ENCODE results near the gene MSH2.
"Not testable (repeated sequence)": the region's sequence is repeated elsewhere in the genome, so short reads cannot be mapped to it uniquely, and the experiment has no call there.

Gene MSH2

DNA sequence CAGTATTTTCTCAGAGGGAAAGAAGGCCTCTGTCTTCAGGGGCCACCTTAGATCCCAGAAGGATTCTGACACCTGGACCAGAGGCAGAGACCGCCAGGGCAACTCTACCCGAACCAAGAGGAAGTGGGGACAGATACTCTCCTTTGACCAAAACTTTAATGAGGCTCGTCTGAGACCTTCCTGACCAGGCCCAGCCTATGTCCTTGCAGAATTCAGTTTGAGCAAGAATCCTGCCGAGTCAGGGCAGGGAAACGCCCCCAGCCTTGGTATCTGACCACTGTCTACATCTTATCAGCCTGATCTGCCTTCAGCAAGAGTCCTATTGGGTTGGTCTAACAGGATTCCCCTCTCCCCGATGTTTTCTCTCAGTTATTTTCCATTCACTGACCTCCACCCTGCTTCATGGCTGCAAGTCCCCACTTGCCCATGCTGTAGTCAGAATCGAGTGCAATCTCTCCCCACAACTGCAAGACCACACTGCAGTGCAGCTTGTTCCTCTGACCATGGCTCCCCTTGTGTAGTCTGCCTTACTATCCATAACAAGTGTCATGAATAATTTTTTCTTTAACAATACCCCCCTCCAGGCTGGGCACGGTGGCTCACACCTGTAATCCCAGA, 95.0 kb downstream of the MSH2 start:
- DNase-seq: no peak
- Mint-ChIP-seq H3K27ac (no peak overlapping the region), H3K36me3 (ENCODE audit: low read depth) (peaks cover 47% of the 10 kb centered on the region), H3K9me3 (peaks cover 61% of the 10 kb centered on the region), H3K27me3 (ENCODE audit: low read depth, poor library complexity) (no peaks in the 10 kb centered on the region), H3K4me3 (no peak overlapping the region), H3K4me1 (no peaks in the 10 kb centered on the region)
- TF ChIP-seq, protein P1, sequence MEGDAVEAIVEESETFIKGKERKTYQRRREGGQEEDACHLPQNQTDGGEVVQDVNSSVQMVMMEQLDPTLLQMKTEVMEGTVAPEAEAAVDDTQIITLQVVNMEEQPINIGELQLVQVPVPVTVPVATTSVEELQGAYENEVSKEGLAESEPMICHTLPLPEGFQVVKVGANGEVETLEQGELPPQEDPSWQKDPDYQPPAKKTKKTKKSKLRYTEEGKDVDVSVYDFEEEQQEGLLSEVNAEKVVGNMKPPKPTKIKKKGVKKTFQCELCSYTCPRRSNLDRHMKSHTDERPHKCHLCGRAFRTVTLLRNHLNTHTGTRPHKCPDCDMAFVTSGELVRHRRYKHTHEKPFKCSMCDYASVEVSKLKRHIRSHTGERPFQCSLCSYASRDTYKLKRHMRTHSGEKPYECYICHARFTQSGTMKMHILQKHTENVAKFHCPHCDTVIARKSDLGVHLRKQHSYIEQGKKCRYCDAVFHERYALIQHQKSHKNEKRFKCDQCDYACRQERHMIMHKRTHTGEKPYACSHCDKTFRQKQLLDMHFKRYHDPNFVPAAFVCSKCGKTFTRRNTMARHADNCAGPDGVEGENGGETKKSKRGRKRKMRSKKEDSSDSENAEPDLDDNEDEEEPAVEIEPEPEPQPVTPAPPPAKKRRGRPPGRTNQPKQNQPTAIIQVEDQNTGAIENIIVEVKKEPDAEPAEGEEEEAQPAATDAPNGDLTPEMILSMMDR (IDR thresholded peaks at IDR 0.05): no peak

DNA sequence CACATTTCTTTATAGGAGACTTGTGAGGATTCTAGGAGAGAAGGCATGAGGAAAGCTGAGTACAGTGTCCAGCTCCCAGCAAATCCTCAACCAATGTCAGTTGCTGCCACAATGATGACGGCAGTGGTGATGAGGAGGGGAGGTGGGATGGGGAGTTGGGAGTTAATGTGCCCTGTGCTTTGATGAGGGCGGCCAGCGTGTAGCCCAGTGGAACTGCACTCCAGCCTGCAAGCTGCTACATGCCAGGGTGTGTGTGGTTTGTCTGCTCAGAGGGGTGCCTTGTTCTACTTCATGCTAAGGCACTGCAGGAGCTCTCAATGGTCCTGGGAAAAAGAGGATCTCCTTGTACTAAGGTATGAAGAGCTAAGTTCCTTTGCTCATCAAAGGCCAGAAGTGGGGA, 96.1 kb downstream of the MSH2 start:
- H3K9me3 Mint-ChIP-seq: peaks cover 53% of the 10 kb centered on the region
- H3K4me3 Mint-ChIP-seq: no peak overlapping the region
- peaks cover 36% of the 10 kb centered on the region for H3K36me3 Mint-ChIP-seq (ENCODE audit: low read depth)
- H3K27ac Mint-ChIP-seq: no peak overlapping the region
- H3K4me1 Mint-ChIP-seq: no peaks in the 10 kb centered on the region
- TF ChIP-seq, protein P1 (IDR thresholded peaks at IDR 0.05): no peak
- H3K27me3 Mint-ChIP-seq (ENCODE audit: low read depth, poor library complexity): no peaks in the 10 kb centered on the region
- DNase-seq: no peak

DNA sequence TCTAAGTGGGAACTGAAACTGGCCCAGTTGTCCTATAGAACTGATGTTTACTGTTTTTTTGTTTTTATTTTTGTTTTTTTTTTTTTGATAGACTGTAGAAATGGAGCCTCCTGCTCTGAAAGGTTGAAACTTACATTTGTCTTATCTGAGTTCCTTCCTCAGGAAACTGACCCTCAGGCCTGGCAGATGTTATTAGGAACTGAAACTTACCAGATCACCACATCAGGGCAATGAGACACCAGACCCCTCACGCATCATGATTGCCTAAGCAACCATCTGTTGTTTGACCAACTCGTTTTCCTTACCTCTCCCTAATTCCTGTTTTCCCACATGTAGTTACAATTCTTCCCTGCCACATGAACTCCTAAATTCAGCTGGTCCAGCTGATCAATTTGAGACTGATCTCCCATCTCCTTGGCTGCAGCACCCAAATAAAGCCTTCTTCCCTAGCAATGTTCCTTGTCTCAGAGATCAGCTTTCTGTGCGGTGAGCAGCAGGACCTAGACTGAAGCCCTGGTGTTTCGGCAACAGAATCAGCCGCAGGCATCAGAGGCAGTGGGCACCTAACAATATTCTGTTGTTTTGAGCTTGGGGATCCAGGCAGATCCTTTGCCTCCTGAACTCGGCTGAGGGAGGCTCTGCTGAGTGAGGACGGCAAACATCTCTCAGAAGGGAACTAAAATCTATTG, 96.8 kb downstream of the MSH2 start:
- DNase-seq: no peak
- H3K4me3 Mint-ChIP-seq: no peak overlapping the region
- TF ChIP-seq, protein P1 (IDR thresholded peaks at IDR 0.05): no peak
- no peak overlapping the region for H3K27ac Mint-ChIP-seq
- no peaks in the 10 kb centered on the region for H3K4me1 Mint-ChIP-seq
- H3K27me3 Mint-ChIP-seq (ENCODE audit: low read depth, poor library complexity): no peaks in the 10 kb centered on the region
- peaks cover 60% of the 10 kb centered on the region for H3K9me3 Mint-ChIP-seq
- H3K36me3 Mint-ChIP-seq (ENCODE audit: low read depth): peaks cover 43% of the 10 kb centered on the region

DNA sequence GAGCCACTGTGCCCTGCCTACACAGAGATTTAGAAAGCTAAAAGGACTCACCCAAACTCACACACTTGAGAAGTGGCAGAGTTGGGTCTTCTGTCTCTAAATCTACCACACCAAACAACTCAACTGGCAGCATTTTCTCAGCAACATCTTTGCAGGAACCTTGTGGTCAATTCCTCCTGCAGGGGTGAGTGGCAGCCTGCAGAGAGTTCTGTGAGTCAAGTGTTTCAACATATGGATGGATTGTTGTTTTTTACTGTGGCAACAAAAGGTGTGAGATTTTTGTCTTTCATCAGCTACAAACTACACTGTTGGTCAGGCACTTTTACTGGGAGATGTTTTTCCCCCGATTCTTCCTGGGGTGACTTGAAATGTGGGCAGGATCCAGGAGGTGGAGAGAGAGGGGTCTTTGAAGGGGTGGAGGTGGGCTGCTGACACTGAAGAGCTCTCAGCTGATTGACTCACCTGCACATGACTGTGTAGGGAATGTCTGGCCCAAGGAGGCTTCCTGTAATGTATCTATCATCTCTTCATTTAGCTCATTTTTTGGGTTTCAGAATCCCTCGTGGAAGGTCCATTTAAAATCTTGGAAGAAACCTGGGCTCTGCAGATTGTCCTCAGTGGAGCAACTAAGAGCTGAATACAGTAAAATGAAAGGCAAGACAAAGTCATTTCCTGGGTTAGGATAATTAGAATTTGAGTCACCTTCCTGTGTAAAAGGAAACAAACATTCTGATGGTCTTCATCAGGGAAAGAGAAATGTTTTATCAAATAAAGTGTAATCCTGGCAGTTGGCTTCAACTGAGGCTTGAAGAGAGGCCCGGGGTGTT, 98.6 kb downstream of the MSH2 start:
- Mint-ChIP-seq H3K4me1 (no peaks in the 10 kb centered on the region), H3K27me3 (ENCODE audit: low read depth, poor library complexity) (peaks cover 3% of the 10 kb centered on the region), H3K27ac (no peak overlapping the region), H3K9me3 (peaks cover 75% of the 10 kb centered on the region), H3K4me3 (no peak overlapping the region), H3K36me3 (ENCODE audit: low read depth) (peaks cover 55% of the 10 kb centered on the region)
- no peak for DNase-seq
- TF ChIP-seq, protein P1 (IDR thresholded peaks at IDR 0.05): no peak

DNA sequence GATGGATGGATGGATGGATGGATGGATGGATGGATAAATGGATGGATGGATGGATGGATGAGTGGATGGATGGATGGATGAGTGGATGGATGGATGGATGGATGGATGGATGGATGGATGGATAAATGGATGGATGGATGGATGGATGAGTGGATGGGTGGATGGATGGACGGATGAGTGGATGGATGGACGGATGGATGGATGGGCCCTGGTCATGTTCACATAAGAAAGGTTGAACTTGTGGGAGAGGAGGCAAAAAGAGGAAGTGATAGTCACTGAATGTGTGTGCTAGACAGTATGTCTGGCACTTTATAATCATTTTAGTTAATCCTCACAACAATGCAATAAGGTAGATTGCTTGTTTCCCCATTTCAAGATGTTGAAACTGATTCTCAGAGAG, 99.5 kb downstream of the MSH2 start:
- peaks cover 51% of the 10 kb centered on the region for H3K36me3 Mint-ChIP-seq (ENCODE audit: low read depth)
- H3K27ac Mint-ChIP-seq; DNase-seq; H3K4me3 Mint-ChIP-seq; H3K4me1 Mint-ChIP-seq; H3K27me3 Mint-ChIP-seq (ENCODE audit: low read depth, poor library complexity): not testable (repeated sequence)
- peaks cover 69% of the 10 kb centered on the region for H3K9me3 Mint-ChIP-seq

DNA sequence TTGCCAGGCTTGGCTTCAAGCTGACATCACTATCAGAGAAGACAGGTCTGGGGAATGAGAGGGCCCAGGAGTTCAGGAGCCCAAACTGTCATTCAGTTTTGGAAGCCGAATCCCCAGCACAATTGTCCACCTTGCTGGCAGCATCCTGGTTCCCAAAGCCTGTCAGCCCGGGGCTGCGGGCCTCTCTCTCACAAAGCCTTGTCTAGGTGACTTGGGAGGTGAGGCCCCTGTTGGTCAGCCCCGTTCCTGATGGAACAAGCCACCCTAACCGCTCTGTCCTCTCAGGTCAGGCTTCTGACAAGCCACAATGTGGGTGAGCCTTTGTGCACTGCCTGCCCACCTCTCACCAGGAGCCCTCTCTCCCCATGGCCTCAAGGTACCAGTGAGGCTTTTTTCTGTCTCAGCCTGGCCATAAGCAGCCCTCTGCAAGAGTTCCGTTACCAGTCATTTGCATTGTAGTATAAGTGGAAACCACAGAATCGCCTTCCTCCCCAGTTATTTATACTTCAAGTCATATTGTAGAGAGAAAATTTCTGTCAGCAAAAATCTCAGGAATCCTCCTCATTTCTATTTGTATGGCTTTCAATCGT, 100.6 kb downstream of the MSH2 start:
- peaks cover 64% of the 10 kb centered on the region for H3K9me3 Mint-ChIP-seq

More for the DNA sequence above, 100.6 kb downstream of the MSH2 start:
- no peak overlapping the region for H3K27ac Mint-ChIP-seq
- H3K4me1 Mint-ChIP-seq: peaks cover 10% of the 10 kb centered on the region
- peaks cover 44% of the 10 kb centered on the region for H3K36me3 Mint-ChIP-seq (ENCODE audit: low read depth)
- H3K4me3 Mint-ChIP-seq: no peak overlapping the region
- no peak for DNase-seq
- TF ChIP-seq, protein P1 (IDR thresholded peaks at IDR 0.05): no peak
- H3K27me3 Mint-ChIP-seq (ENCODE audit: low read depth, poor library complexity): peaks cover 7% of the 10 kb centered on the region
